SH-SY5Y (cell line): ENCODE measurements around the gene CLDN10.

Source experiments
- GATA2 ChIP-seq: IDR thresholded peaks from 2 replicates; pipeline ENCODE4 v1.6.1; 2011; ENCODE audit warnings: mild to moderate bottlenecking, low read depth, low read length
- GATA3 ChIP-seq: IDR thresholded peaks from 2 replicates; pipeline ENCODE4 v1.6.1; 2011; ENCODE audit warnings: low read depth, mild to moderate bottlenecking, low read length, moderate library complexity

CLDN10 gene

GRCh38 chr13:95527955-95528354 lies 24.6 kb upstream of the CLDN10 start:
- no peak for TF ChIP-seq GATA3
- TF ChIP-seq GATA2 = no peak

GRCh38 chr13:95530178-95530577 lies 22.3 kb upstream of the CLDN10 start:
- TF ChIP-seq GATA3 (no peak), GATA2 (no peak)

GRCh38 chr13:95533545-95534160 lies 18.9 kb upstream of the CLDN10 start:
- no peak for TF ChIP-seq GATA3
- no peak for TF ChIP-seq GATA2

GRCh38 chr13:95535243-95535642 lies 17.3 kb upstream of the CLDN10 start:
- TF ChIP-seq GATA3 = no peak

- TF ChIP-seq GATA3 (no peak), GATA2 (no peak)
These were observed 15.8 kb upstream of the CLDN10 start for GRCh38 chr13:95536632-95537241.

- TF ChIP-seq GATA2 (no peak), GATA3 (no peak)
These were observed 11.6 kb upstream of the CLDN10 start for GRCh38 chr13:95540888-95541287.

- TF ChIP-seq GATA3 = no peak
- TF ChIP-seq GATA2 = no peak
These were observed 11.2 kb upstream of the CLDN10 start for GRCh38 chr13:95541308-95541707.

- TF ChIP-seq GATA3 (no peak), GATA2 (no peak)
These were observed 10.5 kb upstream of the CLDN10 start for GRCh38 chr13:95541911-95542474.

GRCh38 chr13:95544293-95544692 lies 8.2 kb upstream of the CLDN10 start:
- TF ChIP-seq GATA3 = no peak
- no peak for TF ChIP-seq GATA2

GRCh38 chr13:95546919-95547318 lies 5.6 kb upstream of the CLDN10 start:
- TF ChIP-seq GATA3 (no peak), GATA2 (no peak)

GRCh38 chr13:95547531-95548167 lies 4.9 kb upstream of the CLDN10 start:
- TF ChIP-seq GATA2 (no peak), GATA3 (no peak)

GRCh38 chr13:95552208-95552538 lies 347 bp upstream of the CLDN10 start:
- TF ChIP-seq GATA2 (no peak), GATA3 (no peak)

GRCh38 chr13:95553581-95554385 lies 1.3 kb downstream of the CLDN10 start:
- TF ChIP-seq GATA2 = no peak
- no peak for TF ChIP-seq GATA3

GRCh38 chr13:95557013-95557412 lies 4.5 kb downstream of the CLDN10 start:
- TF ChIP-seq GATA2 = no peak
- TF ChIP-seq GATA3 = no peak

- TF ChIP-seq GATA3 (no peak), GATA2 (no peak)
These were observed 6.6 kb downstream of the CLDN10 start for GRCh38 chr13:95559100-95559499.
